Neural cell (in vitro differentiated cells): Measurements from ENCODE around the gene ARHGAP6. TPM values are rescaled to one million over a fixed set of nuclear protein-coding genes. Genes with fewer than 3 reads are reported as not detected.

Source experiments
- H2AFZ ChIP-seq: fragments of 200-600, 300-800 bp; sonication (generic), shearing (Covaris generic); 2 replicates; pipeline ENCODE4 v1.6.0; 2014; ENCODE audit warnings: low read depth, mild to moderate bottlenecking, antibody characterized with exemption, low read length, moderate library complexity
- H3F3A ChIP-seq: fragments of 200-600 bp; shearing (Covaris generic); 2 replicates; pipeline ENCODE4 v1.6.1; 2016; ENCODE audit warnings: mild to moderate bottlenecking, moderate library complexity, mixed read lengths, antibody characterized with exemption, low read length; ENCODE audit not compliant: insufficient read depth, poor library complexity, severe bottlenecking
- H3K27ac ChIP-seq: fragments of 200-600, 300-800 bp; sonication (generic), shearing (Covaris generic); 2 replicates; pipeline ENCODE4 v1.5.1; 2014; ENCODE audit warnings: mild to moderate bottlenecking, low read length, moderate library complexity
- H3K27me3 ChIP-seq: fragments of 300-800, 200-600 bp; sonication (generic), shearing (Covaris generic); 2 replicates; pipeline ENCODE4 v1.6.0; 2014; ENCODE audit warnings: mild to moderate bottlenecking, low read depth, low read length, moderate library complexity; ENCODE audit not compliant: insufficient read depth
- H3K36me3 ChIP-seq: fragments of 300-800, 200-600 bp; sonication (generic), shearing (Covaris generic); 2 replicates; pipeline ENCODE4 v1.5.1; 2014; ENCODE audit warnings: mild to moderate bottlenecking, antibody characterized with exemption, low read length, moderate library complexity; ENCODE audit not compliant: insufficient read depth
- H3K4me2 ChIP-seq: fragments of 300-800, 200-600 bp; sonication (generic), shearing (Covaris generic); 2 replicates; pipeline ENCODE4 v1.6.0; 2014; ENCODE audit warnings: mild to moderate bottlenecking, low read length
- H3K4me3 ChIP-seq: fragments of 300-800, 200-600 bp; sonication (generic), shearing (Covaris generic); 2 replicates; pipeline ENCODE4 v1.5.1; 2014; ENCODE audit warnings: mild to moderate bottlenecking, low read length, moderate library complexity
- H3K79me2 ChIP-seq: fragments of 200-600 bp; shearing (Covaris generic); replicated peaks from 2 replicates; pipeline ENCODE4 v1.6.0; 2014; ENCODE audit warnings: mild to moderate bottlenecking, low read length, moderate library complexity; ENCODE audit not compliant: insufficient read depth
- H3K9ac ChIP-seq: fragments of 300-800, 200-600 bp; sonication (generic), shearing (Covaris generic); 2 replicates; pipeline ENCODE4 v1.6.1; 2016; ENCODE audit warnings: mild to moderate bottlenecking, low read length, mixed read lengths
- H3K9me2 ChIP-seq: fragments of 200-600 bp; shearing (Covaris generic); 2 replicates; pipeline ENCODE4 v1.6.1; 2016; ENCODE audit warnings: mild to moderate bottlenecking, low read length, mixed read lengths; ENCODE audit not compliant: insufficient read depth
- H3K9me3 ChIP-seq: fragments of 200-600, 300-800 bp; sonication (generic), shearing (Covaris generic); 2 replicates; pipeline ENCODE4 v1.6.1; 2016; ENCODE audit warnings: mild to moderate bottlenecking, mixed run types, low read length, moderate library complexity, mixed read lengths
- H4K20me1 ChIP-seq: fragments of 200-600 bp; shearing (Covaris generic); 2 replicates; pipeline ENCODE4 v1.6.1; 2016; ENCODE audit warnings: mild to moderate bottlenecking, mixed run types; ENCODE audit not compliant: insufficient read depth
- EP300 ChIP-seq: fragments of 450-650 bp; conservative IDR thresholded peaks from 2 replicates; pipeline ENCODE4 v1.6.1; 2014; ENCODE audit warnings: antibody characterized with exemption, mild to moderate bottlenecking, moderate library complexity; ENCODE audit not compliant: poor library complexity, severe bottlenecking
- EZH2 ChIP-seq: fragments of 200-600, 300-800 bp; shearing (Covaris generic), sonication (generic); IDR thresholded peaks from 2 replicates; pipeline ENCODE4 v1.6.1; 2014; ENCODE audit warnings: antibody characterized with exemption, low read length, borderline replicate concordance, mild to moderate bottlenecking; ENCODE audit not compliant: insufficient read depth, poor library complexity, severe bottlenecking
- MXI1 ChIP-seq: fragments of 450-650 bp; conservative IDR thresholded peaks from 2 replicates; pipeline ENCODE4 v1.6.1; 2014; ENCODE audit warnings: antibody characterized with exemption, mild to moderate bottlenecking; ENCODE audit not compliant: poor library complexity, severe bottlenecking
- POLR2AphosphoS5 ChIP-seq: IDR thresholded peaks from 2 replicates; pipeline ENCODE4 v1.6.1; 2012
- RAD21 ChIP-seq: fragments of 450-650 bp; conservative IDR thresholded peaks from 2 replicates; pipeline ENCODE4 v1.6.1; 2014; ENCODE audit warnings: antibody characterized with exemption, mild to moderate bottlenecking, moderate library complexity
- SMC3 ChIP-seq: fragments of 450-650 bp; conservative IDR thresholded peaks from 2 replicates; pipeline ENCODE4 v1.6.1; 2014; ENCODE audit warnings: antibody characterized with exemption, mild to moderate bottlenecking, moderate library complexity; ENCODE audit not compliant: poor library complexity
- TAF1 ChIP-seq: IDR thresholded peaks from 2 replicates; pipeline ENCODE4 v1.6.1; 2012; ENCODE audit warnings: low read depth
- polyA plus RNA-seq: library from polyadenylated mRNA; depleted of rRNA; stranded (reverse); fragments of >200 nt; gene quantifications from 2 replicates; pipeline ENCODE4 v1.2.3, GENCODE V29; 2014
- TF ChIP-seq, protein P1 (sequence below): fragments of 450-650 bp; IDR thresholded peaks from 2 replicates; pipeline ENCODE4 v1.5.1; 2014; ENCODE audit warnings: antibody characterized with exemption, mild to moderate bottlenecking, moderate library complexity; ENCODE audit not compliant: poor library complexity, severe bottlenecking
- TF ChIP-seq, protein P2 (sequence below): IDR thresholded peaks from 2 replicates; pipeline ENCODE4 v1.6.1; 2012; ENCODE audit warnings: borderline replicate concordance

ARHGAP6 gene
- polyA plus RNA-seq, 1 donor from 2014 or later, result 0.40 TPM

DNA sequence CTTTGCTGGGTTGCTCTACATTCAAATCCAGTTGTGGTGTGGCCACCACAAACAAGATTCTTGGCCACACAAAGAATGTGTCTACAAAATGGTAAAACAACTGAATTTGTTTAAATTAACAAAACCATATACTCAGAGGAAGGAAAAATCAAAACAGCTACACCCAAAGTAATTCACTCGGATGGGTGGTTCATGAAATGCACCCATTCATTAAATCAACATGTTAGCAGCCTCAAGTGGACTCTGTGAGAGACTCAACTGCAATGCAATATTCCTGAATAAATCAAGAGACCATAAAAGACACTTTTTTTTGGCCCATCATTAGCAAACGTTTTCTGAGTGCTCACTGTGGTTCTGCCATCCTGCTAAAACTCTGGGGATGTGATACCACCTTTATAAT lies 383.7 kb downstream of the ARHGAP6 start:
- Histone ChIP-seq H3K4me3 (no peak overlapping the region), H2AFZ (no peak overlapping the region), H3K9ac (no peak overlapping the region), H3F3A (no peaks in the 10 kb centered on the region), H3K27ac (no peak overlapping the region), H3K36me3 (no peaks in the 10 kb centered on the region), H4K20me1 (no peaks in the 10 kb centered on the region), H3K79me2 (no peaks in the 10 kb centered on the region), H3K27me3 (no peaks in the 10 kb centered on the region), H3K9me2 (no peaks in the 10 kb centered on the region), H3K9me3 (no peaks in the 10 kb centered on the region), H3K4me2 (no peak overlapping the region)
- TF ChIP-seq SMC3 (no peak), POLR2AphosphoS5 (no peak)

DNA sequence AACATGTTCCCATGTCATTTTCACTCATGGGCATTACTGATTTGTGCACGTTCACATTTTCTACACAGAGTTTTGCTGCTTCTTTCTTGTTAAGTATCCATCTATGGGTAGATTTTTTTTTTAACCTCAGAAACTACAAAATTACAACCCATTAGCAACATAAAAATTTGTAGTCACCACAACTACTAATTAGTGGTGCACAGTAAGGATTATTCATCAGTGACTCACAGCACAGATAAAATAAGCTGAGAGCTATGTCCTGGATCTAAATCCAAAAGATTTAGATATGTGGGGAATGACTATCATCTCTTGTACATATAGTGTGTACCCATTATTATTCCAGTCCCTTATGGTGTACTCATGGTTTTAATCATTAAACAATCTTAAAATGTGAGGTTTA lies 392.2 kb downstream of the ARHGAP6 start:
- Histone ChIP-seq H3K36me3 (no peaks in the 10 kb centered on the region), H3K27ac (no peak overlapping the region), H3K79me2 (no peaks in the 10 kb centered on the region), H3F3A (no peaks in the 10 kb centered on the region), H3K4me2 (no peak overlapping the region), H3K9me2 (no peaks in the 10 kb centered on the region), H3K9ac (no peak overlapping the region), H3K4me3 (no peak overlapping the region), H3K9me3 (no peaks in the 10 kb centered on the region), H2AFZ (no peak overlapping the region), H3K27me3 (no peaks in the 10 kb centered on the region), H4K20me1 (no peaks in the 10 kb centered on the region)
- no peak for TF ChIP-seq EP300
- TF ChIP-seq, protein P1, sequence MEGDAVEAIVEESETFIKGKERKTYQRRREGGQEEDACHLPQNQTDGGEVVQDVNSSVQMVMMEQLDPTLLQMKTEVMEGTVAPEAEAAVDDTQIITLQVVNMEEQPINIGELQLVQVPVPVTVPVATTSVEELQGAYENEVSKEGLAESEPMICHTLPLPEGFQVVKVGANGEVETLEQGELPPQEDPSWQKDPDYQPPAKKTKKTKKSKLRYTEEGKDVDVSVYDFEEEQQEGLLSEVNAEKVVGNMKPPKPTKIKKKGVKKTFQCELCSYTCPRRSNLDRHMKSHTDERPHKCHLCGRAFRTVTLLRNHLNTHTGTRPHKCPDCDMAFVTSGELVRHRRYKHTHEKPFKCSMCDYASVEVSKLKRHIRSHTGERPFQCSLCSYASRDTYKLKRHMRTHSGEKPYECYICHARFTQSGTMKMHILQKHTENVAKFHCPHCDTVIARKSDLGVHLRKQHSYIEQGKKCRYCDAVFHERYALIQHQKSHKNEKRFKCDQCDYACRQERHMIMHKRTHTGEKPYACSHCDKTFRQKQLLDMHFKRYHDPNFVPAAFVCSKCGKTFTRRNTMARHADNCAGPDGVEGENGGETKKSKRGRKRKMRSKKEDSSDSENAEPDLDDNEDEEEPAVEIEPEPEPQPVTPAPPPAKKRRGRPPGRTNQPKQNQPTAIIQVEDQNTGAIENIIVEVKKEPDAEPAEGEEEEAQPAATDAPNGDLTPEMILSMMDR, result no peak

DNA sequence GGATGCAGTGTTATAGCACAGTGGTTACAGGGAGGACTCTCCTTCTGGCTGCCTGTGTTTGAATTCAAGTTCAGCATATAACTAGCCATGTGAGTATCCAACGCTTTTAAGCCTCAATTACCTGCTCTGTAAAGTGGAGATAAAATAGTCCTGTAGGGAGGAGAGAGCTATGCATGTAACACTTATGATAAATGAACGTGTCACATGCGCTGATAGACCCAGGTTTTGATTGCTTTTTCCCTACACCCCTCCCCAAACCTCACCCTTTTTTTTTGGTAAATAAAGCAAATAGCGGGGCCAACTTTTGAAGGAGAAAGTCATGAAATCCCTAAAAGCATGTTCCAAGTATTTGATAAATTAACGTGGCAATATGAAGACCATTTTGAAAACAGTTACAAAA lies 392.9 kb downstream of the ARHGAP6 start:
- Histone ChIP-seq H2AFZ (no peak overlapping the region), H3F3A (no peaks in the 10 kb centered on the region), H3K79me2 (no peaks in the 10 kb centered on the region), H3K9me3 (no peaks in the 10 kb centered on the region), H3K36me3 (no peaks in the 10 kb centered on the region), H3K27ac (no peak overlapping the region), H3K4me3 (no peak overlapping the region), H3K9ac (no peak overlapping the region), H3K27me3 (no peaks in the 10 kb centered on the region), H3K4me2 (no peak overlapping the region), H3K9me2 (no peaks in the 10 kb centered on the region), H4K20me1 (no peaks in the 10 kb centered on the region)
- TF ChIP-seq EP300 (no peak), SMC3 (no peak), TAF1 (no peak), RAD21 (no peak), EZH2 (no peak), MXI1 (no peak), POLR2AphosphoS5 (no peak)
- TF ChIP-seq, protein P1, result no peak
- TF ChIP-seq, protein P2, sequence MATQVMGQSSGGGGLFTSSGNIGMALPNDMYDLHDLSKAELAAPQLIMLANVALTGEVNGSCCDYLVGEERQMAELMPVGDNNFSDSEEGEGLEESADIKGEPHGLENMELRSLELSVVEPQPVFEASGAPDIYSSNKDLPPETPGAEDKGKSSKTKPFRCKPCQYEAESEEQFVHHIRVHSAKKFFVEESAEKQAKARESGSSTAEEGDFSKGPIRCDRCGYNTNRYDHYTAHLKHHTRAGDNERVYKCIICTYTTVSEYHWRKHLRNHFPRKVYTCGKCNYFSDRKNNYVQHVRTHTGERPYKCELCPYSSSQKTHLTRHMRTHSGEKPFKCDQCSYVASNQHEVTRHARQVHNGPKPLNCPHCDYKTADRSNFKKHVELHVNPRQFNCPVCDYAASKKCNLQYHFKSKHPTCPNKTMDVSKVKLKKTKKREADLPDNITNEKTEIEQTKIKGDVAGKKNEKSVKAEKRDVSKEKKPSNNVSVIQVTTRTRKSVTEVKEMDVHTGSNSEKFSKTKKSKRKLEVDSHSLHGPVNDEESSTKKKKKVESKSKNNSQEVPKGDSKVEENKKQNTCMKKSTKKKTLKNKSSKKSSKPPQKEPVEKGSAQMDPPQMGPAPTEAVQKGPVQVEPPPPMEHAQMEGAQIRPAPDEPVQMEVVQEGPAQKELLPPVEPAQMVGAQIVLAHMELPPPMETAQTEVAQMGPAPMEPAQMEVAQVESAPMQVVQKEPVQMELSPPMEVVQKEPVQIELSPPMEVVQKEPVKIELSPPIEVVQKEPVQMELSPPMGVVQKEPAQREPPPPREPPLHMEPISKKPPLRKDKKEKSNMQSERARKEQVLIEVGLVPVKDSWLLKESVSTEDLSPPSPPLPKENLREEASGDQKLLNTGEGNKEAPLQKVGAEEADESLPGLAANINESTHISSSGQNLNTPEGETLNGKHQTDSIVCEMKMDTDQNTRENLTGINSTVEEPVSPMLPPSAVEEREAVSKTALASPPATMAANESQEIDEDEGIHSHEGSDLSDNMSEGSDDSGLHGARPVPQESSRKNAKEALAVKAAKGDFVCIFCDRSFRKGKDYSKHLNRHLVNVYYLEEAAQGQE, result no peak
